ENCODE results near the gene KRT75. TPM values are rescaled to one million over a fixed set of nuclear protein-coding genes. Genes with fewer than 3 reads are reported as not detected.

The KRT75 gene
- total and polyA plus RNA-seq, 2 donors (not counting 3 experiments of a cell fraction or from before 2014, with no cell fraction given): not detected

DNA sequence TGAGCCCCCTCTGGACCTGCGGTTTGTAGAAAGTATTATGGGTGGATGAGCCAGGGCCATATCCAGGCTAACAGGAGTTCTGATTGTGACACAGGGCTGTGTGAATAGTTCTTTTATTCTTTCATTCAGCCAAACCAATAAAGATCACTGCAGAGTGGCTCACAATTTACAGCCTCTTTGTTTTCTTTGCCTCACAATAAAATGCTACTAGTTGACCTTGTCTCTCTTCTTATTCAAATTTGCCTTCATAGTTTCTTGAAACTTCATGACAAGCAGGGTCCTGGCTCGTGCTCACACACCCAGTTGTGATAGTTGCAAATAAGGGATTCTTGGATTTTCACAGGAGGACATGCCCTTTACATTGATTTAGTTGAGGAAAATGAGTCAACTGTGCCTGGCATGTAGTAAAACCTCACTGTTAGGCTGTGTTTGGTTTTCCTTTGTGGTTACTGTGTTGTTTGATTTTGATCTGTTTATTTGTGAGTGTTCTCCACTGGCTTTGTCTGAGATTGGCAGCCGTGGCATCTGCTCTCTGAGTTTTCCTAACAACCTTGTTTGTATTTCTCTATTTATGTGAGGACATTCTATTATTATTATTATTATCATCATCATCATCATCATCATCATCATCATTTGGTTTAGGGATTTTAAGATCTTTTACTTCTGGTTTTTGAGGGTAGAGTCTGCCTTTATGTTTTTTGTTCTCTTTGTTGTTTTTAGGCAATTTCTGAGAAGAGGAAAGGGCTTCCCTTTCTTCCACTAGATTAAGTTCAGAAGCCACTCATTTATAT, 20.4 kb upstream of the KRT75 start:
- no peak overlapping the region for H3K4me2 ChIP-seq (ENCODE audit: insufficient read depth, low read length)
- no peaks in the 10 kb centered on the region for H3K4me1 ChIP-seq (ENCODE audit: control insufficient read depth, extremely low read depth, insufficient read depth, low read length)
- intact Hi-C loops (cut with micrococcal nuclease) (no loop called here), dilution Hi-C loops (cut with MboI; ENCODE audit: extremely low pct_ligation_motif_present, low sequenced_read_pairs) (no loop called here)
- H3K79me2 ChIP-seq (ENCODE audit: control insufficient read depth, insufficient read depth, low read length): no peaks in the 10 kb centered on the region
- peaks cover 7 to 9% of the 10 kb centered on the region in 2 experiments for H3K27me3 ChIP-seq (ENCODE audit: control insufficient read depth in 2 of 2, insufficient read depth in 2 of 2, low read length in 2 of 2)
- no peak overlapping the region for H3K27ac ChIP-seq (ENCODE audit: insufficient read depth, low read depth, low read length)
- BruUV-seq (replicated peaks): no TSS peak
- TF ChIP-seq FOS (IDR thresholded peaks at IDR 0.05; ENCODE audit: borderline replicate concordance, insufficient read depth, low read length) (no peak), POLR2A (IDR thresholded peaks at IDR 0.05; ENCODE audit: low read depth, low read length) (no peak), GATA2 (IDR thresholded peaks at IDR 0.05; ENCODE audit: insufficient read depth, insufficient read length, low read depth, low read length) (no peak), POLR2AphosphoS5 (IDR thresholded peaks at IDR 0.05; ENCODE audit: insufficient read depth, low read depth, low read length) (no peak), MYC (IDR thresholded peaks at IDR 0.05; ENCODE audit: low read depth, low read length) (no peak), EZH2 (IDR thresholded peaks at IDR 0.05; ENCODE audit: borderline replicate concordance, low read depth, low read length, severe bottlenecking) (no peak)
- TF ChIP-seq, protein P1, sequence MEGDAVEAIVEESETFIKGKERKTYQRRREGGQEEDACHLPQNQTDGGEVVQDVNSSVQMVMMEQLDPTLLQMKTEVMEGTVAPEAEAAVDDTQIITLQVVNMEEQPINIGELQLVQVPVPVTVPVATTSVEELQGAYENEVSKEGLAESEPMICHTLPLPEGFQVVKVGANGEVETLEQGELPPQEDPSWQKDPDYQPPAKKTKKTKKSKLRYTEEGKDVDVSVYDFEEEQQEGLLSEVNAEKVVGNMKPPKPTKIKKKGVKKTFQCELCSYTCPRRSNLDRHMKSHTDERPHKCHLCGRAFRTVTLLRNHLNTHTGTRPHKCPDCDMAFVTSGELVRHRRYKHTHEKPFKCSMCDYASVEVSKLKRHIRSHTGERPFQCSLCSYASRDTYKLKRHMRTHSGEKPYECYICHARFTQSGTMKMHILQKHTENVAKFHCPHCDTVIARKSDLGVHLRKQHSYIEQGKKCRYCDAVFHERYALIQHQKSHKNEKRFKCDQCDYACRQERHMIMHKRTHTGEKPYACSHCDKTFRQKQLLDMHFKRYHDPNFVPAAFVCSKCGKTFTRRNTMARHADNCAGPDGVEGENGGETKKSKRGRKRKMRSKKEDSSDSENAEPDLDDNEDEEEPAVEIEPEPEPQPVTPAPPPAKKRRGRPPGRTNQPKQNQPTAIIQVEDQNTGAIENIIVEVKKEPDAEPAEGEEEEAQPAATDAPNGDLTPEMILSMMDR (IDR thresholded peaks at IDR 0.05; ENCODE audit: extremely low read depth in 1 of 2, insufficient read depth in 1 of 2, low read depth in 1 of 2, low read length in 2 of 2): no peak
- TF ChIP-seq, protein P2, sequence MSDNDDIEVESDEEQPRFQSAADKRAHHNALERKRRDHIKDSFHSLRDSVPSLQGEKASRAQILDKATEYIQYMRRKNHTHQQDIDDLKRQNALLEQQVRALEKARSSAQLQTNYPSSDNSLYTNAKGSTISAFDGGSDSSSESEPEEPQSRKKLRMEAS (IDR thresholded peaks at IDR 0.05; ENCODE audit: insufficient read depth, insufficient read length): no peak
- ChIA-PET POLR2A (no interaction called here), CTCF (no interaction called here)
- FAIRE-seq (no peak), DNase-seq (ENCODE audit: low read depth, low spot score) (no peak)
- H3K9me1 ChIP-seq (replicated peaks; ENCODE audit: control insufficient read depth, extremely low read depth, insufficient read depth, low read length): no peaks in the 10 kb centered on the region
- no peaks in the 10 kb centered on the region for H3K36me3 ChIP-seq (ENCODE audit: control insufficient read depth in 2 of 2, extremely low read depth in 1 of 2, insufficient read depth in 2 of 2, low read length in 2 of 2)
- no peak overlapping the region for H3K9ac ChIP-seq (replicated peaks; ENCODE audit: extremely low read depth, insufficient read depth, low read length)
- H2AFZ ChIP-seq (ENCODE audit: low read depth, low read length): no peak overlapping the region
- H4K20me1 ChIP-seq (replicated peaks; ENCODE audit: control insufficient read depth, extremely low read depth, insufficient read depth, low read length): no peaks in the 10 kb centered on the region
- H3K4me3 ChIP-seq (replicated peaks in 1 of 3; ENCODE audit: insufficient read depth in 1 of 3, low read depth in 1 of 3, low read length in 3 of 3): no peak overlapping the region
- no peaks in the 10 kb centered on the region for H3K9me3 ChIP-seq (replicated peaks; ENCODE audit: control insufficient read depth, insufficient read depth, low read length)

Data from endothelial cell of umbilical vein (primary cell).